Sigmoid colon (tissue), 4 donors: ENCODE measurements around the gene RPL23.

ENCODE experiments used
- EP300 ChIP-seq, 4 donors: sonication (generic); formaldehyde crosslinking; IDR thresholded peaks; one replicate each; pipeline ENCODE4 v1.6.1; 2017; ENCODE audit warnings: antibody characterized with exemption in 4 of 4
- POLR2AphosphoS5 ChIP-seq, 4 donors: sonication (generic); formaldehyde crosslinking; IDR thresholded peaks; one replicate each; pipeline ENCODE4 v1.6.1; 2017; ENCODE audit warnings: antibody characterized with exemption in 4 of 4
- TF ChIP-seq, protein P1 (sequence below), 4 experiments: fragments of 450-650 bp in 3 of 4; fragments of 200-600 bp in 1 of 4; IDR thresholded peaks; one replicate each; pipeline ENCODE4 v1.5.1; 2016 to 2019; ENCODE audit warnings: antibody characterized with exemption in 4 of 4, mild to moderate bottlenecking in 3 of 4, moderate library complexity in 2 of 4

DNA sequence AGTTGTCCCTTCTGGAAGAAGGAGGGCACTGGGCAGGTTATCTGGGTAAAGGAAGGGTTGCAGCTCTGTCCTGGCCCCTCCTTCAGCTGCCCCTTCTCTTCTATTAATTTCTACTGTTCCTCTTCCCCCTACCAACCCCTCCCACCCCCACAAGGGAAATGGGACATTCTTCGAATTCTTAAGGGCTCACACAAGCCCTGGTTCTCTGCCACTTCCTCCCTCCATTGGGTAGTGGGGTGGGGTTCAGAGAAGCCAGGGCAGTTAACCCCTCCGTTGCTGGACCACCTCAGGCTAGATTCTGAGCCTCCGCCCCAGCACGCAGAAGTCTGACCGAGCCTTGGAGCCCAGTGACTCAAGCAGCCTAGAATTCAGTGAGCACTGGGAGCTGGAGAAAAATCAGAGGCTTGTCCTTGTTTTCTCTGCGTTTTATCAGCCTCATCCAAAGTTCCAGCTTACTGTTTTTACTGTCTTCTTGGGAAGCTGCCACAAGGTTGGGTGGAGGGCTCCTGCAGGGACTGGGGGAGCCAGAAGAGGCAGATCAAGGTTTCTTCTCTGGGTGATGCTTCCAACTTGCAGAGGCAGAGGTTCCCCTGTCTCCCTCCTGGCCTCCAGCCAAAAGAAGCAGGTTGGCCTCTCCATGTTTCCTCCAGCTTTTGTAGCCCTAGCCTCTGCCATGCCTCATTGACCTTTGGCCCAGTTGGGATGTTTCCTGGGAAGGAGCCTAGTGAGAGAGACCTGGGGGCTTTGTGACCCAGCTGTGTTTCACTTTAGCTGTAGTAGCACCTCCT lies 26.6 kb upstream of the RPL23 start:
- TF ChIP-seq, protein P1, sequence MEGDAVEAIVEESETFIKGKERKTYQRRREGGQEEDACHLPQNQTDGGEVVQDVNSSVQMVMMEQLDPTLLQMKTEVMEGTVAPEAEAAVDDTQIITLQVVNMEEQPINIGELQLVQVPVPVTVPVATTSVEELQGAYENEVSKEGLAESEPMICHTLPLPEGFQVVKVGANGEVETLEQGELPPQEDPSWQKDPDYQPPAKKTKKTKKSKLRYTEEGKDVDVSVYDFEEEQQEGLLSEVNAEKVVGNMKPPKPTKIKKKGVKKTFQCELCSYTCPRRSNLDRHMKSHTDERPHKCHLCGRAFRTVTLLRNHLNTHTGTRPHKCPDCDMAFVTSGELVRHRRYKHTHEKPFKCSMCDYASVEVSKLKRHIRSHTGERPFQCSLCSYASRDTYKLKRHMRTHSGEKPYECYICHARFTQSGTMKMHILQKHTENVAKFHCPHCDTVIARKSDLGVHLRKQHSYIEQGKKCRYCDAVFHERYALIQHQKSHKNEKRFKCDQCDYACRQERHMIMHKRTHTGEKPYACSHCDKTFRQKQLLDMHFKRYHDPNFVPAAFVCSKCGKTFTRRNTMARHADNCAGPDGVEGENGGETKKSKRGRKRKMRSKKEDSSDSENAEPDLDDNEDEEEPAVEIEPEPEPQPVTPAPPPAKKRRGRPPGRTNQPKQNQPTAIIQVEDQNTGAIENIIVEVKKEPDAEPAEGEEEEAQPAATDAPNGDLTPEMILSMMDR (IDR thresholded peaks at IDR 0.05): no peak
- peak in 1 of 4 donors; percentile 12 for TF ChIP-seq POLR2AphosphoS5 (IDR thresholded peaks at IDR 0.05)
- TF ChIP-seq EP300 (IDR thresholded peaks at IDR 0.05): no peak
